ENCODE measurements around the gene SERPINB10. TPM values are rescaled to one million over a fixed set of nuclear protein-coding genes. Genes with fewer than 3 reads are reported as not detected.

Gene SERPINB10
- total RNA-seq, 1 experiment from 2014 or later: not detected

DNA sequence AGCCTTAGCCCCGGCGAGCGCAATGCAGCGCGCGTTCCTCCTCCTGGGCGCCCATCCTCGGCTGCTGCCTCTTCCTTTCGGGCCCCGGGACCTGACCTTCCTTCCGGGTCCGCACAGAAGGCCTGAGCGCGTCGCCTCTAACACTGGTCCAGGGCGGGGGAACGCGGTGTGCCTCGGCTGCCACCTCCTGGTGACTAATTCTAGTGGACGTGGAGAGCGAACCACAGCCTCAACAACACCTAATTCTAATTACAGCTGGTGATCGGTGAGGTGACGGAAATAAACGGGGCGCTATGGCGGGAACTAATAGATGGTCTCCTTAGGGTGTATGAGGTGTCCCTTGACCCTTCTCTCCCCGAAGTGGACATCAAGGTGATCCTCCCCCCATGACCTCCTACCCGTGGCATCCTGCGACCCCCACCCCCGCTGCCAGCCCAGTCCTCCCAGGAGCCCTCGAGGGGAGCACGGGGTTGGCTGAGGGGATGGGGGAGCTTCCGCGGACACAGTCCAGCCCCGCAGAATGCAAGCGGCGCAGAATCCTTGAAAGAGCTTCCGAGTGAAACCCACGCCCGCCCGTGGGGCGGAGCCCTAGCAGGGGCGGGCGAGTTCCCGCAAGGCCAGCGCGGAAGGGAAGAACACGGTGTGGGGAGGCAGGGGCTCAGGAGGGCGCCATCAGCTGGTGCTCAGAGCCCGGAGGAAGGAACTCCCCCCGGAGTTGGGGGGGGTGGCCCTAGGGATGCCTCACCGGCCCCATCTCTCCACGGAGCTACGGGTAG, 28.6 kb downstream of the SERPINB10 start (continued):
- TF ChIP-seq, protein P1, sequence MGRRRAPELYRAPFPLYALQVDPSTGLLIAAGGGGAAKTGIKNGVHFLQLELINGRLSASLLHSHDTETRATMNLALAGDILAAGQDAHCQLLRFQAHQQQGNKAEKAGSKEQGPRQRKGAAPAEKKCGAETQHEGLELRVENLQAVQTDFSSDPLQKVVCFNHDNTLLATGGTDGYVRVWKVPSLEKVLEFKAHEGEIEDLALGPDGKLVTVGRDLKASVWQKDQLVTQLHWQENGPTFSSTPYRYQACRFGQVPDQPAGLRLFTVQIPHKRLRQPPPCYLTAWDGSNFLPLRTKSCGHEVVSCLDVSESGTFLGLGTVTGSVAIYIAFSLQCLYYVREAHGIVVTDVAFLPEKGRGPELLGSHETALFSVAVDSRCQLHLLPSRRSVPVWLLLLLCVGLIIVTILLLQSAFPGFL (CRISPR knock-in tag; IDR thresholded peaks at IDR 0.05; ENCODE audit: borderline replicate concordance): no peak
- TF ChIP-seq KAT7 (CRISPR knock-in tag; IDR thresholded peaks at IDR 0.05; ENCODE audit: borderline replicate concordance) (0 out of 2 replicates have a peak, but pooled peaks have one; percentile 36), TEAD4 (CRISPR knock-in tag; IDR thresholded peaks at IDR 0.05) (no peak), FOXP1 (CRISPR knock-in tag; IDR thresholded peaks at IDR 0.05; ENCODE audit: borderline replicate concordance) (no peak), SP1 (CRISPR knock-in tag; conservative IDR thresholded peaks at IDR 0.05) (0 out of 2 replicates have a peak, but pooled peaks have one; percentile 42), ELF4 (CRISPR knock-in tag; IDR thresholded peaks at IDR 0.05; ENCODE audit: low read depth) (no peak), CBFB (CRISPR knock-in tag; IDR thresholded peaks at IDR 0.05; ENCODE audit: low read depth) (no peak), TP53 (CRISPR knock-in tag; IDR thresholded peaks at IDR 0.05) (no peak), EMX1 (CRISPR knock-in tag; IDR thresholded peaks at IDR 0.05) (no peak), SOX15 (CRISPR knock-in tag; IDR thresholded peaks at IDR 0.05) (no peak), TEAD1 (CRISPR knock-in tag; IDR thresholded peaks at IDR 0.05) (no peak), CREB1 (CRISPR knock-in tag; IDR thresholded peaks at IDR 0.05) (no peak), NR1H2 (CRISPR knock-in tag; IDR thresholded peaks at IDR 0.05) (no peak)
- TF ChIP-seq, protein P2, sequence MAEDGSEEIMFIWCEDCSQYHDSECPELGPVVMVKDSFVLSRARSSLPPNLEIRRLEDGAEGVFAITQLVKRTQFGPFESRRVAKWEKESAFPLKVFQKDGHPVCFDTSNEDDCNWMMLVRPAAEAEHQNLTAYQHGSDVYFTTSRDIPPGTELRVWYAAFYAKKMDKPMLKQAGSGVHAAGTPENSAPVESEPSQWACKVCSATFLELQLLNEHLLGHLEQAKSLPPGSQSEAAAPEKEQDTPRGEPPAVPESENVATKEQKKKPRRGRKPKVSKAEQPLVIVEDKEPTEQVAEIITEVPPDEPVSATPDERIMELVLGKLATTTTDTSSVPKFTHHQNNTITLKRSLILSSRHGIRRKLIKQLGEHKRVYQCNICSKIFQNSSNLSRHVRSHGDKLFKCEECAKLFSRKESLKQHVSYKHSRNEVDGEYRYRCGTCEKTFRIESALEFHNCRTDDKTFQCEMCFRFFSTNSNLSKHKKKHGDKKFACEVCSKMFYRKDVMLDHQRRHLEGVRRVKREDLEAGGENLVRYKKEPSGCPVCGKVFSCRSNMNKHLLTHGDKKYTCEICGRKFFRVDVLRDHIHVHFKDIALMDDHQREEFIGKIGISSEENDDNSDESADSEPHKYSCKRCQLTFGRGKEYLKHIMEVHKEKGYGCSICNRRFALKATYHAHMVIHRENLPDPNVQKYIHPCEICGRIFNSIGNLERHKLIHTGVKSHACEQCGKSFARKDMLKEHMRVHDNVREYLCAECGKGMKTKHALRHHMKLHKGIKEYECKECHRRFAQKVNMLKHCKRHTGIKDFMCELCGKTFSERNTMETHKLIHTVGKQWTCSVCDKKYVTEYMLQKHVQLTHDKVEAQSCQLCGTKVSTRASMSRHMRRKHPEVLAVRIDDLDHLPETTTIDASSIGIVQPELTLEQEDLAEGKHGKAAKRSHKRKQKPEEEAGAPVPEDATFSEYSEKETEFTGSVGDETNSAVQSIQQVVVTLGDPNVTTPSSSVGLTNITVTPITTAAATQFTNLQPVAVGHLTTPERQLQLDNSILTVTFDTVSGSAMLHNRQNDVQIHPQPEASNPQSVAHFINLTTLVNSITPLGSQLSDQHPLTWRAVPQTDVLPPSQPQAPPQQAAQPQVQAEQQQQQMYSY (CRISPR knock-in tag; IDR thresholded peaks at IDR 0.05): no peak
- TF ChIP-seq, protein P3, sequence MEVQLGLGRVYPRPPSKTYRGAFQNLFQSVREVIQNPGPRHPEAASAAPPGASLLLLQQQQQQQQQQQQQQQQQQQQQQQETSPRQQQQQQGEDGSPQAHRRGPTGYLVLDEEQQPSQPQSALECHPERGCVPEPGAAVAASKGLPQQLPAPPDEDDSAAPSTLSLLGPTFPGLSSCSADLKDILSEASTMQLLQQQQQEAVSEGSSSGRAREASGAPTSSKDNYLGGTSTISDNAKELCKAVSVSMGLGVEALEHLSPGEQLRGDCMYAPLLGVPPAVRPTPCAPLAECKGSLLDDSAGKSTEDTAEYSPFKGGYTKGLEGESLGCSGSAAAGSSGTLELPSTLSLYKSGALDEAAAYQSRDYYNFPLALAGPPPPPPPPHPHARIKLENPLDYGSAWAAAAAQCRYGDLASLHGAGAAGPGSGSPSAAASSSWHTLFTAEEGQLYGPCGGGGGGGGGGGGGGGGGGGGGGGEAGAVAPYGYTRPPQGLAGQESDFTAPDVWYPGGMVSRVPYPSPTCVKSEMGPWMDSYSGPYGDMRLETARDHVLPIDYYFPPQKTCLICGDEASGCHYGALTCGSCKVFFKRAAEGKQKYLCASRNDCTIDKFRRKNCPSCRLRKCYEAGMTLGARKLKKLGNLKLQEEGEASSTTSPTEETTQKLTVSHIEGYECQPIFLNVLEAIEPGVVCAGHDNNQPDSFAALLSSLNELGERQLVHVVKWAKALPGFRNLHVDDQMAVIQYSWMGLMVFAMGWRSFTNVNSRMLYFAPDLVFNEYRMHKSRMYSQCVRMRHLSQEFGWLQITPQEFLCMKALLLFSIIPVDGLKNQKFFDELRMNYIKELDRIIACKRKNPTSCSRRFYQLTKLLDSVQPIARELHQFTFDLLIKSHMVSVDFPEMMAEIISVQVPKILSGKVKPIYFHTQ (CRISPR knock-in tag; IDR thresholded peaks at IDR 0.05): no peak
- TF ChIP-seq, protein P4, sequence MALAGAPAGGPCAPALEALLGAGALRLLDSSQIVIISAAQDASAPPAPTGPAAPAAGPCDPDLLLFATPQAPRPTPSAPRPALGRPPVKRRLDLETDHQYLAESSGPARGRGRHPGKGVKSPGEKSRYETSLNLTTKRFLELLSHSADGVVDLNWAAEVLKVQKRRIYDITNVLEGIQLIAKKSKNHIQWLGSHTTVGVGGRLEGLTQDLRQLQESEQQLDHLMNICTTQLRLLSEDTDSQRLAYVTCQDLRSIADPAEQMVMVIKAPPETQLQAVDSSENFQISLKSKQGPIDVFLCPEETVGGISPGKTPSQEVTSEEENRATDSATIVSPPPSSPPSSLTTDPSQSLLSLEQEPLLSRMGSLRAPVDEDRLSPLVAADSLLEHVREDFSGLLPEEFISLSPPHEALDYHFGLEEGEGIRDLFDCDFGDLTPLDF (CRISPR knock-in tag; IDR thresholded peaks at IDR 0.05): no peak
- TF ChIP-seq, protein P5, sequence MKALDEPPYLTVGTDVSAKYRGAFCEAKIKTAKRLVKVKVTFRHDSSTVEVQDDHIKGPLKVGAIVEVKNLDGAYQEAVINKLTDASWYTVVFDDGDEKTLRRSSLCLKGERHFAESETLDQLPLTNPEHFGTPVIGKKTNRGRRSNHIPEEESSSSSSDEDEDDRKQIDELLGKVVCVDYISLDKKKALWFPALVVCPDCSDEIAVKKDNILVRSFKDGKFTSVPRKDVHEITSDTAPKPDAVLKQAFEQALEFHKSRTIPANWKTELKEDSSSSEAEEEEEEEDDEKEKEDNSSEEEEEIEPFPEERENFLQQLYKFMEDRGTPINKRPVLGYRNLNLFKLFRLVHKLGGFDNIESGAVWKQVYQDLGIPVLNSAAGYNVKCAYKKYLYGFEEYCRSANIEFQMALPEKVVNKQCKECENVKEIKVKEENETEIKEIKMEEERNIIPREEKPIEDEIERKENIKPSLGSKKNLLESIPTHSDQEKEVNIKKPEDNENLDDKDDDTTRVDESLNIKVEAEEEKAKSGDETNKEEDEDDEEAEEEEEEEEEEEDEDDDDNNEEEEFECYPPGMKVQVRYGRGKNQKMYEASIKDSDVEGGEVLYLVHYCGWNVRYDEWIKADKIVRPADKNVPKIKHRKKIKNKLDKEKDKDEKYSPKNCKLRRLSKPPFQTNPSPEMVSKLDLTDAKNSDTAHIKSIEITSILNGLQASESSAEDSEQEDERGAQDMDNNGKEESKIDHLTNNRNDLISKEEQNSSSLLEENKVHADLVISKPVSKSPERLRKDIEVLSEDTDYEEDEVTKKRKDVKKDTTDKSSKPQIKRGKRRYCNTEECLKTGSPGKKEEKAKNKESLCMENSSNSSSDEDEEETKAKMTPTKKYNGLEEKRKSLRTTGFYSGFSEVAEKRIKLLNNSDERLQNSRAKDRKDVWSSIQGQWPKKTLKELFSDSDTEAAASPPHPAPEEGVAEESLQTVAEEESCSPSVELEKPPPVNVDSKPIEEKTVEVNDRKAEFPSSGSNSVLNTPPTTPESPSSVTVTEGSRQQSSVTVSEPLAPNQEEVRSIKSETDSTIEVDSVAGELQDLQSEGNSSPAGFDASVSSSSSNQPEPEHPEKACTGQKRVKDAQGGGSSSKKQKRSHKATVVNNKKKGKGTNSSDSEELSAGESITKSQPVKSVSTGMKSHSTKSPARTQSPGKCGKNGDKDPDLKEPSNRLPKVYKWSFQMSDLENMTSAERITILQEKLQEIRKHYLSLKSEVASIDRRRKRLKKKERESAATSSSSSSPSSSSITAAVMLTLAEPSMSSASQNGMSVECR (CRISPR knock-in tag; IDR thresholded peaks at IDR 0.05; ENCODE audit: borderline replicate concordance): no peak
- TF ChIP-seq, protein P6, sequence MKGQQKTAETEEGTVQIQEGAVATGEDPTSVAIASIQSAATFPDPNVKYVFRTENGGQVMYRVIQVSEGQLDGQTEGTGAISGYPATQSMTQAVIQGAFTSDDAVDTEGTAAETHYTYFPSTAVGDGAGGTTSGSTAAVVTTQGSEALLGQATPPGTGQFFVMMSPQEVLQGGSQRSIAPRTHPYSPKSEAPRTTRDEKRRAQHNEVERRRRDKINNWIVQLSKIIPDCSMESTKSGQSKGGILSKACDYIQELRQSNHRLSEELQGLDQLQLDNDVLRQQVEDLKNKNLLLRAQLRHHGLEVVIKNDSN (CRISPR knock-in tag; IDR thresholded peaks at IDR 0.05): no peak
- TF ChIP-seq, protein P7, sequence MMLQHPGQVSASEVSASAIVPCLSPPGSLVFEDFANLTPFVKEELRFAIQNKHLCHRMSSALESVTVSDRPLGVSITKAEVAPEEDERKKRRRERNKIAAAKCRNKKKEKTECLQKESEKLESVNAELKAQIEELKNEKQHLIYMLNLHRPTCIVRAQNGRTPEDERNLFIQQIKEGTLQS (CRISPR knock-in tag; conservative IDR thresholded peaks at IDR 0.05): no peak
- TF ChIP-seq, protein P8, sequence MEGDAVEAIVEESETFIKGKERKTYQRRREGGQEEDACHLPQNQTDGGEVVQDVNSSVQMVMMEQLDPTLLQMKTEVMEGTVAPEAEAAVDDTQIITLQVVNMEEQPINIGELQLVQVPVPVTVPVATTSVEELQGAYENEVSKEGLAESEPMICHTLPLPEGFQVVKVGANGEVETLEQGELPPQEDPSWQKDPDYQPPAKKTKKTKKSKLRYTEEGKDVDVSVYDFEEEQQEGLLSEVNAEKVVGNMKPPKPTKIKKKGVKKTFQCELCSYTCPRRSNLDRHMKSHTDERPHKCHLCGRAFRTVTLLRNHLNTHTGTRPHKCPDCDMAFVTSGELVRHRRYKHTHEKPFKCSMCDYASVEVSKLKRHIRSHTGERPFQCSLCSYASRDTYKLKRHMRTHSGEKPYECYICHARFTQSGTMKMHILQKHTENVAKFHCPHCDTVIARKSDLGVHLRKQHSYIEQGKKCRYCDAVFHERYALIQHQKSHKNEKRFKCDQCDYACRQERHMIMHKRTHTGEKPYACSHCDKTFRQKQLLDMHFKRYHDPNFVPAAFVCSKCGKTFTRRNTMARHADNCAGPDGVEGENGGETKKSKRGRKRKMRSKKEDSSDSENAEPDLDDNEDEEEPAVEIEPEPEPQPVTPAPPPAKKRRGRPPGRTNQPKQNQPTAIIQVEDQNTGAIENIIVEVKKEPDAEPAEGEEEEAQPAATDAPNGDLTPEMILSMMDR (IDR thresholded peaks at IDR 0.05): peak; percentile 32; the same call in 1 of the 2 replicates
